ENCODE data around the gene DLK1.

The DLK1 gene

DNA sequence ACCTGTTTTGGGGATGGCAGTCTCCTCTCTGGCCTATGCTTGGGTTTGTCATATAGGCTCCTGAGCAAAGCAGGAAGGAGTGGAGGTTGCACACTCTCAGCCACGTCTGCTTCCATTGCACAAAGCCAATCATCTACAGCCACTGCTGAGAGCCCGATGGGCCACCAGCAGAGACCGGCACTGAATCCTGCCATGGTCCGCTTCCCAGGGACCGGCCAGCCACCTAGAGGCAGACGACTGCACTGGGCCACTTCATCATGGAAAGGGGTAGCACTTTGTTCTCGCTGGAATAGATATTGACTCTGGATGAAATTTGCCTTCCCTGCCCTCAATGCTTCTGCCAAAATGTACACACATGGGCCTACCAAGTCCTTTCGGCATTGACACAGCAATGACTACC lies 22.3 kb downstream of the DLK1 start:
- TF ChIP-seq NFIC (IDR thresholded peaks at IDR 0.05), result no peak
- no peak for TF ChIP-seq RAD21 (IDR thresholded peaks at IDR 0.05; ENCODE audit: low read depth)
- no peak for TF ChIP-seq CREB1 (IDR thresholded peaks at IDR 0.05; ENCODE audit: low read depth)
- TF ChIP-seq, protein P1, sequence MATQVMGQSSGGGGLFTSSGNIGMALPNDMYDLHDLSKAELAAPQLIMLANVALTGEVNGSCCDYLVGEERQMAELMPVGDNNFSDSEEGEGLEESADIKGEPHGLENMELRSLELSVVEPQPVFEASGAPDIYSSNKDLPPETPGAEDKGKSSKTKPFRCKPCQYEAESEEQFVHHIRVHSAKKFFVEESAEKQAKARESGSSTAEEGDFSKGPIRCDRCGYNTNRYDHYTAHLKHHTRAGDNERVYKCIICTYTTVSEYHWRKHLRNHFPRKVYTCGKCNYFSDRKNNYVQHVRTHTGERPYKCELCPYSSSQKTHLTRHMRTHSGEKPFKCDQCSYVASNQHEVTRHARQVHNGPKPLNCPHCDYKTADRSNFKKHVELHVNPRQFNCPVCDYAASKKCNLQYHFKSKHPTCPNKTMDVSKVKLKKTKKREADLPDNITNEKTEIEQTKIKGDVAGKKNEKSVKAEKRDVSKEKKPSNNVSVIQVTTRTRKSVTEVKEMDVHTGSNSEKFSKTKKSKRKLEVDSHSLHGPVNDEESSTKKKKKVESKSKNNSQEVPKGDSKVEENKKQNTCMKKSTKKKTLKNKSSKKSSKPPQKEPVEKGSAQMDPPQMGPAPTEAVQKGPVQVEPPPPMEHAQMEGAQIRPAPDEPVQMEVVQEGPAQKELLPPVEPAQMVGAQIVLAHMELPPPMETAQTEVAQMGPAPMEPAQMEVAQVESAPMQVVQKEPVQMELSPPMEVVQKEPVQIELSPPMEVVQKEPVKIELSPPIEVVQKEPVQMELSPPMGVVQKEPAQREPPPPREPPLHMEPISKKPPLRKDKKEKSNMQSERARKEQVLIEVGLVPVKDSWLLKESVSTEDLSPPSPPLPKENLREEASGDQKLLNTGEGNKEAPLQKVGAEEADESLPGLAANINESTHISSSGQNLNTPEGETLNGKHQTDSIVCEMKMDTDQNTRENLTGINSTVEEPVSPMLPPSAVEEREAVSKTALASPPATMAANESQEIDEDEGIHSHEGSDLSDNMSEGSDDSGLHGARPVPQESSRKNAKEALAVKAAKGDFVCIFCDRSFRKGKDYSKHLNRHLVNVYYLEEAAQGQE (IDR thresholded peaks at IDR 0.05; ENCODE audit: low read depth), result no peak

DNA sequence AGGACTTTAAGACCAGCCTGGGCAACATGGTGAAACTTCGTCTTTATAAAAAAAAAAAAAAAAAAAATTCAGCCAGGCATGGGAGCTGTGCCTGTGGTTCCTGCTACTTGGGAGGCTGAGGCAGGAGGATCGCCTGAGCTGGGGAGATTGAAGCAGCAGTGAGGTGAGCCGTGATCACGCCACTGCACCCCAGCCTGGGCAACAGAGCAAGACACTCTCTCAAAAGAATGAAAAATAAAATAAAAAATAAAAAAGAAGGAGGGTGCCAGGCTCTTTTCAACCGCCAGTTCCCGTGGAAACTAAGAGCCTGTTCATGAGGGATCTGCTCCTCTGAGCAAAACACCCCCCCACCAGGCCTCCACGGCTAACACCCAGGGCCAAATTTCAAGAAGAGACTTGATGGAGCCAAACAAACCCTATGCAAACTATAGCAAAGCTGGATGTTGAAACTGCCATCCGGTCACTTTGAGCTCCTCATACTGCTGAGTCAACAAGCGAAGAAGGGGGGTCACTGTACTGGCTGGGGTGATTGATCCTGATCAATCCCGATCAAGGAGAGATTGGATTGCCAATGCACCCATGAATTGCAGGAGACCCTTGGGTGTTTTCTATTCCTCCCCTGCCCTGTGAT lies 23.4 kb downstream of the DLK1 start:
- TF ChIP-seq YY1 (IDR thresholded peaks at IDR 0.05; ENCODE audit: low read depth) (no peak), EGR1 (IDR thresholded peaks at IDR 0.05) (no peak), ZBTB7A (IDR thresholded peaks at IDR 0.05; ENCODE audit: low read depth) (no peak), EP300 (IDR thresholded peaks at IDR 0.05; ENCODE audit: borderline replicate concordance) (no peak), CREB1 (IDR thresholded peaks at IDR 0.05; ENCODE audit: low read depth) (no peak)
- TF ChIP-seq, protein P1 (IDR thresholded peaks at IDR 0.05; ENCODE audit: low read depth), result no peak
- TF ChIP-seq, protein P2, sequence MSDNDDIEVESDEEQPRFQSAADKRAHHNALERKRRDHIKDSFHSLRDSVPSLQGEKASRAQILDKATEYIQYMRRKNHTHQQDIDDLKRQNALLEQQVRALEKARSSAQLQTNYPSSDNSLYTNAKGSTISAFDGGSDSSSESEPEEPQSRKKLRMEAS (IDR thresholded peaks at IDR 0.05), result no peak
- TF ChIP-seq, protein P3, sequence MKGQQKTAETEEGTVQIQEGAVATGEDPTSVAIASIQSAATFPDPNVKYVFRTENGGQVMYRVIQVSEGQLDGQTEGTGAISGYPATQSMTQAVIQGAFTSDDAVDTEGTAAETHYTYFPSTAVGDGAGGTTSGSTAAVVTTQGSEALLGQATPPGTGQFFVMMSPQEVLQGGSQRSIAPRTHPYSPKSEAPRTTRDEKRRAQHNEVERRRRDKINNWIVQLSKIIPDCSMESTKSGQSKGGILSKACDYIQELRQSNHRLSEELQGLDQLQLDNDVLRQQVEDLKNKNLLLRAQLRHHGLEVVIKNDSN (IDR thresholded peaks at IDR 0.05), result no peak

DNA sequence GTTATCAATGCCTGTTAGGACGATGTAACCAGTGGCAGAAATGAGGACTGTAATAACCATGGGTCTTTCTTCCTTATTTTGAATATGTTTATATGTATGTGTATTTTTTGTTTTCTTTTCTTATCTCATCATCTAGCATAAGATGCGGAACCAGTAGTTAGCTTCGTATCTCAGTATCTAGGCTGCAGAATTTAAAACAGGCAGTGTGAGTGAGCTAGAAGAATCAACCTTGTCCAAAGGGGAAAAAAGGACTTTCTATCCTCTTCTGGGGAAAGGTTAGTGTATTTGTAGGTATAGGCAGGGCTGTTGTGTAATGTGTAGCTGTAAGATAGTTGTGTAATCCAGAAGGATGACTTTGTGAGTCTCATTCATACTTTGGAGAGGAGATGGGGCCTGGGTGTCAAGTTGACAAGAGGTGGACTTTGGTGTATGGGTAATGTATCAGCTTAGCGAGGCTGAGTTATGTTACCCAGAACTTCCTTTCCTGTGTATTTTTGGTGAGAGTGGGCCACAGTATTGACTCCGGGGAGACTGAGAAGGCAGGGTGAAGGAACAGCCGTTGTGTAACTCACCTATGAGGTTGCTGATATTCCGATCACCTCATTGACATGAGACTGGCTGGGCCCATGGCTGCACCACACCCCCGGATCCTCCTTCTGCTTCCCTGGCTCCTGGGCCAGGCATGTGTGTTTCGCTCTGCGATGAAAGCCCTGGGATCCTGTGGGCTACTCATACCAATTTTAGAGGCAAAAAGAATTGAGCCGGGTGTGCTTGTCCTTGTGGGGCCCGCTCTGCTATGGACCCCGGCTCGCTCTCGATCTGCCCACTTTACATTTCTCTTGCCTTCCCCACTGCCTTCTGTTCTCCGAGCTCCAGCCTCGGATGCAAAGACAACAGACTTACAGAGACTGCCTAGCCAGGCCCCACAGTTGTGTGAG lies 24.3 kb downstream of the DLK1 start:
- TF ChIP-seq FOXM1 (IDR thresholded peaks at IDR 0.05; ENCODE audit: borderline replicate concordance, low read depth), result no peak
- TF ChIP-seq YY1 (IDR thresholded peaks at IDR 0.05; ENCODE audit: low read depth), result no peak
- no peak for TF ChIP-seq TEAD4 (IDR thresholded peaks at IDR 0.05)
- TF ChIP-seq RAD21 (IDR thresholded peaks at IDR 0.05; ENCODE audit: low read depth), result no peak
- TF ChIP-seq EGR1 (IDR thresholded peaks at IDR 0.05), result no peak
- TF ChIP-seq NFIC (IDR thresholded peaks at IDR 0.05), result no peak
- TF ChIP-seq CEBPB (IDR thresholded peaks at IDR 0.05), result no peak
- TF ChIP-seq TCF12 (IDR thresholded peaks at IDR 0.05; ENCODE audit: low read depth), result no peak

GRCh38 chr14:100754020-100754419 lies 27.3 kb downstream of the DLK1 start:
- no peak for TF ChIP-seq NFIC (IDR thresholded peaks at IDR 0.05)
- no peak for TF ChIP-seq TCF12 (IDR thresholded peaks at IDR 0.05; ENCODE audit: low read depth)
- TF ChIP-seq CREB1 (IDR thresholded peaks at IDR 0.05; ENCODE audit: low read depth), result no peak
- no peak for TF ChIP-seq FOXM1 (IDR thresholded peaks at IDR 0.05; ENCODE audit: borderline replicate concordance, low read depth)
- no peak for TF ChIP-seq EP300 (IDR thresholded peaks at IDR 0.05; ENCODE audit: borderline replicate concordance)

DNA sequence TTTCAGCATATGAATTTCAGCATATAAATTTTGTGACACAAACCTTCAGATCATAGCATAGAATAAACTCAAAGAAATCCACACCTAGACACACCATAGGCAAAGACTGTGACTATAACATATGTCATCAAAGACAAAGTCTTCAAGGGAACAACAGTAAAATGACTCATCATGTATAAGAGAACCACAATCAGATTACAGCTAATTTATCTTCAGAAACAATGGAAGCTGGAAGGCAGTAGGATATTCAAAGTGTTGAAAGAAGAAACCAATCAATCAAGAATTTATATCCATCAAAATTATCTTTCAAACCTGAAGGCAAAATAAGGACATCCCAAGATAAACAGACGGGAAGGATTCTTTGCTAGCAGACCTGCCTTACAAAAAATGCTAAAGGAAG lies 29.0 kb downstream of the DLK1 start:
- no peak for TF ChIP-seq TAF1 (IDR thresholded peaks at IDR 0.05; ENCODE audit: low read depth)
- TF ChIP-seq CREB1 (IDR thresholded peaks at IDR 0.05; ENCODE audit: low read depth), result no peak
- TF ChIP-seq YY1 (IDR thresholded peaks at IDR 0.05; ENCODE audit: low read depth), result no peak
- no peak for TF ChIP-seq ZBTB7A (IDR thresholded peaks at IDR 0.05; ENCODE audit: low read depth)
- TF ChIP-seq, protein P3 (IDR thresholded peaks at IDR 0.05), result no peak

- TF ChIP-seq RAD21 (IDR thresholded peaks at IDR 0.05; ENCODE audit: low read depth), result no peak
- TF ChIP-seq, protein P1 (IDR thresholded peaks at IDR 0.05; ENCODE audit: low read depth), result no peak
- no peak for TF ChIP-seq CEBPB (IDR thresholded peaks at IDR 0.05)
- TF ChIP-seq TAF1 (IDR thresholded peaks at IDR 0.05; ENCODE audit: low read depth), result no peak
- no peak for TF ChIP-seq EP300 (IDR thresholded peaks at IDR 0.05; ENCODE audit: borderline replicate concordance)
- no peak for TF ChIP-seq TEAD4 (IDR thresholded peaks at IDR 0.05)
- no peak for TF ChIP-seq EGR1 (IDR thresholded peaks at IDR 0.05)
- TF ChIP-seq, protein P2 (IDR thresholded peaks at IDR 0.05), result no peak
- TF ChIP-seq YY1 (IDR thresholded peaks at IDR 0.05; ENCODE audit: low read depth), result no peak
- no peak for TF ChIP-seq CREB1 (IDR thresholded peaks at IDR 0.05; ENCODE audit: low read depth)
- TF ChIP-seq, protein P3 (IDR thresholded peaks at IDR 0.05), result no peak
- TF ChIP-seq NFIC (IDR thresholded peaks at IDR 0.05), result no peak
- no peak for TF ChIP-seq TCF12 (IDR thresholded peaks at IDR 0.05; ENCODE audit: low read depth)
- no peak for TF ChIP-seq ZBTB7A (IDR thresholded peaks at IDR 0.05; ENCODE audit: low read depth)
- no peak for TF ChIP-seq FOXM1 (IDR thresholded peaks at IDR 0.05; ENCODE audit: borderline replicate concordance, low read depth)
These were observed 34.8 kb downstream of the DLK1 start for GRCh38 chr14:100761481-100761880.
